DMS153 treated with DMSO at 0.1 percent for 48 hours (cell line): ENCODE measurements around the gene RNF157.
"Not testable (repeated sequence)": the region's sequence is repeated elsewhere in the genome, so short reads cannot be mapped to it uniquely, and the experiment has no call there.

Source experiments
- DNase-seq: peaks from one replicate; lab custom pipeline; 2025; ENCODE audit not compliant: unreplicated experiment; lab: John Stamatoyannopoulos, UW

The RNF157 gene

DNA sequence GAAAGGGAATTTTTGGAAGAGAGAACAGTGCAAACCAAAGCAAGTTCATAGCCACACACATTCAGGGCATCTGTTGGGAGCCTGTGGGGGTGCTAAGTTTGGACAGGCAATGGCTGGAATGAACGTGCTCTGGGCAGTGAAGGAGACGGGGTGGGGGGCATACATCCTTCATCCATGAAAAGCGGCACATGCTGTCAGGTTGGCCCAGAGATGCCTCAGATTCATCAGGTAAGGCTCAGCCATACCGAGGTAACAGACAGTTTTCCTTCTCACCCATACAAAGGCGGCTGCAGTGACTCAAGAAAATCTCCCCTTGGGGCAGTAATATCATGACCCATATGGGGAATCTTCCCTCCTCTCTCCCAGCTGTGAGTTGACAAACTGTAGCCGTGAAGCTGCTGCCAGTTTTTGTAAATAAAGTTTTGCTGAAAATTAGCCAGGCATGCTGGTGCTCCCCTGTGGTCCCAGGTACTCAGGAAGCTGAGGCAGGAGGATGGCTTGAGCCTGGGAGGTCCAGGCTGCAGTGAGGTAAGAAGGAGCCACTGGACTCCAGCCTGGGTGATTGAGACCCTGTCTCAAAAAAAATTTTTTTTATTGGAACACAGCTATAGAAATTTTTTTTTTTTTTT lies 15.6 kb upstream of the RNF157 start:
- no peak for DNase-seq

DNA sequence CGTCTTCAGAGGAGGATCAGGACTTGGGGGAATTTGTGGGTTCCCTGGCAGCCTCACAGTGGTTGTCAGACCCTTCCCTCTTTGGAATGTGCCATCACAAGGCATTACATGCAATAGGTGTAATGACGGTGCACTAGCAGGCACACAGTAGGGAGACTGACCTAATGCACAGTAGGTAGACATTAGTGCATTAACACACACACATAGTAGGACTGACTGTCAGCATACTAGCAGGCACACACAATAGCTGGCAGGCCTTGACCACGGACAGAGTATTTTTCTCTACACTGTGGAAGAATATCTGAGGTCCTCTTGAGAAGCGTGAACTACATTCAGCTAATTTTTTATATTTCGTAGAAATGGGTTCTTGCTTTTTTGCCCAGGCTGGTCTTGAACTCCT lies 14.0 kb upstream of the RNF157 start:
- DNase-seq = no peak

DNA sequence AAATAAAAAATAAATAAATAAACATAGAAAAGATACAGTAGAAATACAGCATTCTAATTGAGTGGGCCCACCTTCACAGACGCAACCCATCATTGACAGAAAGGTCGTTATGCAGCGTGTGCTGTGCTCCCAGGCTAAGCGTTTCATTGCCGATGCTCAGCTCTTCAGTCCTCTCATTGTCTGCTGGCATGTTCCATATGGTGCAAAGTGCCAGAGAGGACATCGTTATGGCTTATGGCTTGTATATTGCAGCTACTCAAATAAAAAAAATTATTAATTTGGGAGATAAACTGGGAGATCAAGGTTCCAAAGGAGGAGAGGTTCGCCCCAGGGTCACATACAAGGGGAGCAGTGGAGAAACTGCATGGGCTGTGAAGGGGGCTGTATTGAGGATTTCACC lies 13.5 kb upstream of the RNF157 start:
- DNase-seq = no peak

DNA sequence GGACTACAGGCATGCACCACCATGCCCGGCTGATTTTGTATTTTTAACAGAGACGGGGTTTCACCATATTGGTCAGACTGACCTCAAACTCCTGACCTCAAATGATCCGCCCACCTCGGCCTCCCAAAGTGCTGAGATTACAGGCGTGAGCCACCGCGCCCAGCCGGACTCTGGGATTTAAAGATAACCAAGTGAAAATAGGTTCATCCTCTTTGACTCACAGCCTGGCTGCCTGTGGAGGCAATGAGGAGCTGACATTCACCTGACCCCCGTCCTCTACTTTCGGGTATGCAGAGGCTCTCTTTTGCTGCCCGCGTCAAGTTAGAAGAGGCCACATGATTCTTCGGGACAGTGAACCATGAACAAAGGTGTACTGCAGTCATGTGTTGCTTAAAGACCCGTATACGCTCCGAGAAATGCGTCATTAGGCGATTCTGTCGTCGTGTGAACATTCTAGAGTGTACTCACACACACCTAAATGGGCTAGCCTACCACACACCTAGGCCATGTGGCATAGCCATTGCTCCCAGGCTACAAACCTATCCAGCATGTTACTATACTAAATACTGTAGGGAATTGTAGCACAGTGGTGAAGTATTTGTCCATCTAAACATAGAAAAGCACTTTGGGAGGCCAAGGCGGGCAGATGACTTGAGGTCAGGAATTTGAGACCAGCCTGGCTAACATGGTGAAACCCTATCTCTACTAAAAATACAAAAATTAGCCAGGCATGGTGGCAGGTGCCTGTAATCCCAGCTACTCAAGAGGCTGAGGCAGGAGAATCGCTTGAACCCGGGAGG lies 12.9 kb upstream of the RNF157 start:
- not testable (repeated sequence) for DNase-seq

DNA sequence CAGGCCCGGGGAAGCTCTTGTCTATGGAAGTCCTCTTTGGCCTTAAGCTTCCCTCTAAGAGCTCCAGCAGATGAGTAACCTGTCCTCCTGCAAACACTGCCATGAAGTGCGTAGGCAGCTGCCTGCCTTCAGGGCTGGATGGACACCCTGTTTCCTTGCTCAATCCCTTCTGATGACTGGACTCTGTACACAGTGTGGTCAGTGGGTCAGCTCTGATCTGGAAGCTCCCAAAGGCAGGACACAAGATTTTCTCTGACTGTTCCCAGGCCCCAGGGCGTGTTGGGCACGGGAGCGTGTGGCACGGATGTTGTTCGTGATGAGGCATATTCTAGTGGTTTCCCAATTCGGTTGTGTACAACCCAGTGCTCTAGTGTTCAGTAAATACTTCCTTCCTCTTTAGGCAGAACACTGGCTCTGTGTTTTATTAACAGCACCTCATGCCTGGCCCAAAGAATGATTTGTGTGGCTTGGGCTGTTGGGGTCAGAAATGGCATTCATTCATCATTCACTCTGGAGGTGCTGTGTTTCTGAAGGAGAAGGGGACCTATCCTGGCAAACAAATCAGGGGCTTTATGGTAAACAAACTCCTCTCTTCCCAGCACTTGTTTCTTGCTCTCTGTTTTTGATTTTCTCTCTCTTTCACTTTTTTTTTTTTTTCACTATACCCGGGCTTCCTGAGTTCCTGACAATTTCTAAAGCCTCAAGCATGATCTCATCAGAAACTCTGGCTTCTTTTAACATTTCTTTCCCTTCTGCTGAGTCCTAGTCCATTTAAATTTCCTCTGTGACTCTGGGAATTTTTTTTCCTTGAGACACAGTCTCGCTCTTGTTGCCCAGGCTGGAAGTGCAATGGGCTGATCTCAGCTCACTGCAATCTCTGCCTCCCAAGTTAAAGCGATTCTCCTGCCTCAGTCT lies 12.0 kb upstream of the RNF157 start:
- DNase-seq = no peak

DNA sequence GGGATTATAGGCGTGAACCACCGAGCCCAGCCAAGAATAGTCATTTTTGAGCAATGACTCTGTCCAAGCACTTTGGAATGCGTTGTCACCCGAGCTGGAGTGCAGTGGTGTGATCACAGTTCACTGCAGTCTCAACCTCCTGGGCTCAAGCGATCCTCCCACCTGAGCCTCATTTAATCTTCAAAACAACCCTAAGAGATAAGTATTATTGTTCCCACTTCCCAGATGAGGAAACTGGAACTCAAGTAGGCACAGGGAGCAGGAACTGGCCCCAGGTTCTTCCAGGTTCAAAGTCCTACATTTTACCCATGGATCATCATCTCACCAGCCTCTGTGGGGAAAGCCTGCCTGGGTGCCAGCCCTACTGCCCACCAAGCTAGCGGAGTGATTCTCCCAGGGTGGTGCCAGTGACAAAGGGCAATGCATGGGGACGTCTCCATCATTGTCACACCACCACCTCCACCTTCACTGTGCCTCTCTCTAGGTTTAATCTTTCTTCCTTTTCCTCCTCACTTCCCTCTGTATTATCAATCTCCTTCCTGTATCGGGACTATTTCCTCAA lies 11.3 kb upstream of the RNF157 start:
- no peak for DNase-seq

DNA sequence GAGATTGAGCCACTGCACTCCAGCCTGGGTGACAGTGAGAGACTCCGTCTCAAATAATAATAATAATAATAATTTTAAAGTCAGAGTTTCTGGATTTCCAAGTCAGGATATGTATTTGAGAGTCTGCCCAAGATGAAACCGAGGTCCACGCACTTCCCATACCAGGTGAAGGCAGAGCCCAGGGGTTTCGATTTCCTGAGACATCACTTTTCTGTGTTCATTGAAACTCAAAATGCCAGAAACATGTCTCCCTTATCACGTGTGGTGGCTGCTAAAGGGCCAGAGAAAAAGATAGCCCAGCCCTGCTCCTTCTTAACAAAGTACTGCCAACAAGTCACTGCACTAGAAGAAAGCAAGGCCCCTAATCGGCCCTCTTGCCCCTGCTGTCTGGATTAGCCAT lies 9.8 kb upstream of the RNF157 start:
- DNase-seq = no peak

DNA sequence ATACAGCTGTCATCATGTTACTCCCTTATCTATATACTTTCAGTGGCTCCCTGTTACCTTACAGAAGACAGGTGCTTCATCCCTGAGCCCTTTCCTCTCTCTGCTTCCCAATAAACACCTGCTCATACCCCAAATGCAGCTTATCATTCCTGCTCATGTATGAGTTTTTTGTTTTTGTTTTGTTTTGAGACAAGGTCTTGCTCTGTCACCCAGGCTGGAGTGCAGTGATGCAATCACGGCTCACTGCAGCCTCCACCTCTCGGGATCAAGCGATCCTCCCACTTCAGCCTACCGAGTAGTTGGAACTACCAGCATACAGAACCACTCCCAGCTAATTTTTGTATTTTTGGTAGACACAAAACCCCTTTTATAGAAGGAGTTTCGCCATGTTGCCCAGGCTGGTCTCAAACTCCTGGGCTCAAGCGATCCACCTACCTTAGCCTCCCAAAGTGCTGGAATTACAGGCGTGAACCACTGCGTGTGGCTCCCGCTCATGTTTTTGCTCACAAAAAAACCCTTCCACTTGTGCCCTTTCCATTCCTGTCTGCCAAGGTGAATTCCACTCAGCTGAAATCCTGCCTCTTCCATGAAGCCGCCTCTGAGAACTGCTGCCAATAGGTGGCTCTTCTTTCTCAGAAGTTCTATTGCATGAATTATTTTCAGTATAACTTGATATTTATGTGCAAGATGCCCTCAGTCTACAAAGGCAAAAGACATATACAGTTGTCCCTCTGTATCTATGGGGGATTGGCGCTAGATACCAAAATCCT lies 7.9 kb upstream of the RNF157 start:
- no peak for DNase-seq

DNA sequence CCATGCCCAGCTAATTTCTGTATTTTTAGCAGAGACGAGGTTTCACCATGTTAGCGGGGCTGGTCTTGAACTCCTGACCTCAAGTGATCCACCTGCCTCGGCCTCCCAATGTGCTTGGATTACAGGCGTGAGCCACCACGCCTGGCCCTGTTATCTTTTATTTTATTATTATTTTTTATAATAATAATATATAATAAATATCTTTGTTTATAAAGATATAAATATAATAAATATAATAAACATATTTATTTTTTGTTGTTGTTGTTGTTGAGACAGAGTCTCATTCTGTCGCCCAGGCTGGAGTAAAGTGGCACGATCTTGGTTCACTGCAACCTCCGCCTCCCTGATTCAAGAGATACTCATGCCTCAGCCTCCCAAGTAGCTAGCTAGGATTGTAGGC lies 7.0 kb upstream of the RNF157 start:
- no peak for DNase-seq

DNA sequence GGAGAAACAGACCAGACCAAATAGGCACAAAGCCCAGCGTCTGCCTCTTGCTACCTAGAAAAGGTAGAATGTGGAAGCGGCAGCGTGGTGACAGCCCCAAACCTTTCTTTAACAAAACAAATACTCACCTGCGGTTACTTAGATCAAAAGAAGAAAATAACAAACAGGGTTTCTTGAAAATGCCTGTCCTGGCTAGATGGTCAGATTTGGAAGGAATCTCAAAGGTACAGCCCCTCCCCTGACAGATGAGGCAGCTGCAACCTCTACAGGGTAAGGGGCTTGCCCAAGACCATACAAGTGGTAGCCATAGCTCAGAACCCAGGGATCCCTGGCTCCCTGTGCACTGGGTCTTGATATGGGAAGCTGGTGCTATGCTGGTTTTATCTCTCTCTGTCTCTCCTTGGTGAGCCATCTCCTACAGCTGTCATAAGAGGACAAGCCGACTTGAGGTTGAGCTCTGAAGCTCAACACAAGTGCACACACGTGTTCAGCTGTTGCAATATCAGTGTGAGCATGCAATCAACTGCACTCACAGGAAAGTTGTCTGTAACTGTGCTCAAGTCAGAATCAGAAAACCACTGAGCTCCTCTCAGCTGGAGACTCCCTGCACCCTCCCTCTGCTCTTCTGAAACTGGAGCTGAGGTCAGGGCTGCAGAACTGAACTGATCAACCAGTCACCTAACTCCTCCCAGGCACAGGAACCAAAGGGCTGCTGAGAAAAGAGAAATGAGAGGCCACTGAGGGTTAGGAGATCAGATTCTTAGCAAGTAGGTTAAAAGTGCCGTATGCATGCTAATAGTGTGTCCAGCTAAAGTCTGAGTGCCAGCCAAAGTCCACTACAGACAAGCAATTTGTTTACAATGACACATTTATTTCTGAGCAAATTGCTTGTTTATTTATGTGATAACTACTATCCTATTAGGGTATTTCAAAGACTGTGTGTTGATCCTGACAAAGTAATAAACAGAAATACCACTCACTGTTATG lies 6.1 kb upstream of the RNF157 start:
- DNase-seq = no peak

DNA sequence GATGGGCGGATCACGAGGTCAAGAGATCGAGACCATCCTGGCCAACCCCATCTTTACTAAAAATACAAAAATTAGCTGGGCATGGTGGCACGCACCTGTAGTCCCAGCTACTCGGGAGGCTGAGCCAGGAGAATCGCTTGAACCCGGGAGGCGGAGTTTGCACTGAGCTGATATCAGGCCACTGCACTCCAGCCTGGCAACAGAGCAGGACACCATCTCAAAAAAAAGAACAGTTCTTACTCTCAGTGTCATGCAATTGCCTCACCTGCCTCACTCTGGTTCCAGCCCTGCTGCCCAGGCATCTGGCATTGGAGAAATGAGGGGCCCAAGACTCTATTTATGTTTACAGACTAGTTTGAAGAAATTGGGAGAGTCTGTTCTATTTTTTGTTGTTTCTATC lies 4.4 kb upstream of the RNF157 start:
- not testable (repeated sequence) for DNase-seq

DNA sequence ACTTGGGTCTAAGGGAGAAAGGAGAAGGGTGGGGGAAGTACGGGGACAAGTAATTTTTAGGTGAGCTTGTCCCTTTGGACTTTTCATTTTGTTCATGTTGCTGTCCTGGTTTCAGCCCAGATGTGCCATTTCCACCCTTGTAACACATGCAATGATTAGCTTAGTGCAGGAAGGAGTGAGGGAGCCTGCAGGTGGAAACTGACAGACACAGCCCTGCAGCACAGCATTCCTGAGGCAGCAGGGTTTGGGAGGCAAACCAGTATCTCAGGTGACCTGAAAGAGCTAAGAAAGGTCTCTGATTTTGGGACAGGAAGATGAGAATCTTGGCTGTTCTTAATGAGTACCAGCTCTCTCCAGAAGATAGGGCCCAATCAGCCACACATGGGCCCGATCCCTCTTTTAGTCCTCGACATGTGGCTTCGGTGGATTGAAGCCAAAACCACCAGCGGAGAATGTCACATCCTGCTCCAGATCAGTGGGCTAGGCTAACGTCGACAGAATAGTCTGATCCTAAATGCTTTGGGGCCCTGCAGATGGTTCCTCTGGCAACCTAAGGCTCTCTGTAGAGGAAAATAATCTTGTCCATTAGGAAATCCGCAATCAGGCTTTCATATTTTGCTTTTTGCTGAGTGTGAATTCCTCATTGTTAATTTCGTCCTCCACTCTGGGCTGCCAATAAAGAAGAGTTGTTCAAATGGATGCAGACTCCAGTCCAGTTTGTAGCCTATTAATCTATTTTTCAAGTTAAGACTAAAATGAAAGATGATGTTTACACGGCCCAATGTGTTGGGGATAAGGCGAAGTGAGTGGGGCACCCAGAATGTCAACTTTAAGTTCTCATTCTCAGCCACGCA lies 3.8 kb upstream of the RNF157 start:
- no peak for DNase-seq

DNA sequence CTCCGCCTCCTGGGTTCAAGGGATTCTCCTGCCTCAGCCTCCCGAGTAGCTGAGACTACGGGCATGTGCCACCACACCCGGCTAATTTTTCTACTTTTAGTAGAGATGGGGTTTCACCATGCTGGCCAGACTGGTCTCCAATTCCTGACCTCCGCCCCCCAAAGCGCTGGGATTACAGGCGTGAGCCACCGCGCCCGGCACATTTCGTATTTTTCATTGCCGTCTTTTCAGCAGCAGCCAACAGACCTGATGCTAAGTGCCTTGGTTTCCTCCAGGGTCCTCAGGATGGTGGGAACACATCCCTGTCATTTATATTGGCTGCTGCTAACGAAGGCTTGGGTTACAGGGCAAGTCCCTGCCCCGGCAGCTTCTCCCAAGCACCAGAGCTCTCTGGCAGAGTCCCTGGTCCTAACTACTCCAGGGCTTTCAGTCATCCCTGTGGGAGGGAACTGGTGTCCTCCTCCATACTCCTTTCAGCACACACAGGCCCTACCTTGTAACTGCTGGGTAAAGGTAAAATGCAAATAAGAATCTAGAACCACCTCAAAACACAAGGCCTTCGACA lies 1.5 kb upstream of the RNF157 start:
- no peak for DNase-seq

DNA sequence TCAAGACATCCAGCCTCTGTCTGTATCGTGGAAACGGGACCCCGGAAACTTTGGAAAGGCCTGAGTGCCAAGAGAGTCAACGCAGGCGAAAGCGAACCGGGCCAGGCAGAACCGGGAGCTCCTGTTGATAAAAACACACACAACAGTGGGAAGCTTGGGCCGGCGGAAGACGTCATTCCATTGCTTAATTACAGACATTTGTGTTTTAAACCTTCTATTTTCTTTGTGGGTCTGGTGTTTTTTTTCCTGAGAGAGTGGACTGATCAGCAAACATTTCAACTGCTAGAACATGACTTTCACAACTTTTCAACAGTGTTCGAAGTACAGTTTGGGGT lies 878 bp upstream of the RNF157 start:
- DNase-seq = no peak

DNA sequence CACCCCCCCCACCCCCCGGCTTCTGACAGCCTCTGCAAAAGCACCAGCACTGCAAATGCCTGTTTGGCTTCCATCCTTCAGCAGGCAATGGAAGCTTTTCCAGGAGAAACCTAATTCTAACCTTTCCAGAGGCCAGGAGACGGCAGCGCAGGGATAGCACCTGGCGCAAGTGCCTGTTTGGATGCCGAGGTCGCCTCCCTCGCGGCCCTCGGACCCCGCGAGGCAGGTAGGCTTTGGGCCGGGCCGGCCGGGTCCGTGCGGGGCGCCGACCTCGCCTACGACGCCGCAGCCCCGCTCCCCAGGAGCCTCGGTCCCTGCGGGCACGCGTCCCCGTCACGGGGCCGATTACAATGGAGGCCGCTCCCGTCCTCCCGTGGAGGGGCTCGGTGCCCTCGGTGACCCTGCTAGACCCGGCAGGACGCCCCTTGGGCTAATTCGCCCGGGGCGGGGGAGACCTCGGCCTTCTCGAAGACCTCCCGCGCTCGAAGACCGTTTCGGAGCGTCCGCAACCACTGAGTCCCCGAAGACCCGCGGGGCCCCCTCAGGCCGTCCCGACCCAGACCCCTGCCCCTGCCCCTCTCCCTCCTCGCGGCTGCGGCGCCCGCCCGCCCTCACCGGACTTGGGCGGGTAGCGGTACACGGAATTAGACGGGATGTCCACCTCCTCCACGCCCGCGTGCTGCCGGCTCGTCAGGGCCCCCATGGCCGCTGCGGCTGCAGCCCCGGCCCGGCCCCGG lies 587 bp downstream of the RNF157 start:
- DNase-seq = no peak

DNA sequence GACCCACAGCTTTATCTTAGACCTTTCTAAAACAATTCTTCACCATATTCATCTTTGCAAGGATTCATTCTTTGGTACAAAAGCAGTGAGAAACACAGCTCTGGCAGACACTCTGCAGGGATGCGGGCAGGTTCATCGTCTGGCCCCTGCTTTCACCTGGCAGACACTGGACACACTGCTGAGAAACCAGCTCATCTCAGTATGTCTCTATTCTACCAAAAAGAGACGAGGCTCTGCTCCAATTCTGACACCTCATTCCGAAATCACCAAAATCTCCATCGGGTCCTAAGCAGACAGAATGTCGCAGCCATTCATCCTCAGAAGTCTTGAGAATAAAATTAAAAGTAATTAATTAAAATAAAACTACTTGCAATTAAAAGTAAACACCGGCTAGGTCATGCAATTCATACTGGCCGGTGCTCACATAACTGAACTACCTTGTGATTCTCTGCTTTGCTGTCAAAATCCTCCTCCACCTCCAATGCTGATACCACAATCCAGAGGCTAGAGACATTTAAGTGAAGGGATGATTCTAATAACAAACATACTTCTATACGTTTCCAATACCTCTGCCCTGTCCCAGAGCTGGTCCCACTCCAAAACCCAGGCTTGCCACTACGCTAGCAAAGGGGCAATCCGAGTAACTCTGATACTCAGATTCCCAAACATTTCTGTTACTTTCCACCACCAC lies 1.3 kb downstream of the RNF157 start:
- no peak for DNase-seq

DNA sequence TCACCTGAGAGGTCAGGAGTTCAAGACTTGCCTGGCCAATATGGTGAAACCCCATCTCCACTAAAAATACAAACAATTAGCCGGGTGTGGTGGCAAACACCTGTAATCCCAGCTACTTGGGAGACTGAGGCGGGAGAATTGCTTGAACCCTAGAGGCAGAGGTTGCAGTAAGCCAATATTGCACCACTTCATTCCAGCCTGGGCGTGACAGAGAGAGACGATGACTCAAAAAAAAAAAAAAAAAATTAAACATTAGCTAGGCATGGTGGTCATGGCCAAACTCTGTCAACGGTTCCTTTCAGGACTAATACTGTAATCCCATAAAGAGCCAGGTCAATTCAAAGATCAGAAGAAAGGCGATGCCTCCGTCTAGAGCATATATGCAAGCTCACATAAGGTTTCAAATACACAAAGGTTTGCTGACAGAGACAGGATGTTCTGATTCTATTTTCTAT lies 2.4 kb downstream of the RNF157 start:
- no peak for DNase-seq
